H9 (cell line): ENCODE measurements around the gene RAB3A. TPM values are rescaled to one million over a fixed set of nuclear protein-coding genes. Genes with fewer than 3 reads are reported as not detected.
A peak's percentile ranks its signal among the peaks of the same experiment; 100 is the strongest.

Experiments used
- DNase-seq: peaks from one replicate; pipeline ENCODE4 v3.0.0-alpha.2; 2017
- H2AFZ ChIP-seq: one replicate; pipeline ENCODE4 v1.6.1; 2013; ENCODE audit warnings: mild to moderate bottlenecking, low read length, control low read depth, moderate library complexity
- H2AK5ac ChIP-seq: 2 replicates; pipeline ENCODE4 v1.6.1; 2013; ENCODE audit warnings: low read length, control low read depth, mixed read lengths; ENCODE audit not compliant: insufficient read length
- H2BK120ac ChIP-seq: one replicate; pipeline ENCODE4 v1.6.1; 2013; ENCODE audit warnings: low read depth, mild to moderate bottlenecking, low read length, control low read depth, inconsistent platforms; ENCODE audit not compliant: poor library complexity, severe bottlenecking
- H2BK12ac ChIP-seq: 2 replicates; pipeline ENCODE4 v1.6.1; 2013; ENCODE audit warnings: low read length, control low read depth, mixed read lengths, low read depth; ENCODE audit not compliant: insufficient read length
- H2BK15ac ChIP-seq: 2 replicates; pipeline ENCODE4 v1.6.1; 2013; ENCODE audit warnings: low read depth, low read length, control low read depth
- H2BK20ac ChIP-seq: one replicate; pipeline ENCODE4 v1.6.1; 2013; ENCODE audit warnings: low read depth, mild to moderate bottlenecking, low read length, control low read depth, inconsistent platforms; ENCODE audit not compliant: poor library complexity, severe bottlenecking
- H2BK5ac ChIP-seq: 2 replicates; pipeline ENCODE4 v1.6.1; 2013; ENCODE audit warnings: low read length, control low read depth, mixed read lengths; ENCODE audit not compliant: insufficient read length
- H3K14ac ChIP-seq: 2 replicates; pipeline ENCODE4 v1.6.1; 2013; ENCODE audit warnings: low read length, control low read depth; ENCODE audit not compliant: insufficient read depth
- H3K18ac ChIP-seq: 2 replicates; pipeline ENCODE4 v1.6.1; 2013; ENCODE audit warnings: low read depth, mild to moderate bottlenecking, mixed read lengths, low read length, control low read depth; ENCODE audit not compliant: insufficient read length
- H3K23ac ChIP-seq: 2 replicates; pipeline ENCODE4 v1.6.1; 2013; ENCODE audit warnings: low read length, control low read depth, mixed read lengths, low read depth; ENCODE audit not compliant: insufficient read length
- H3K23me2 ChIP-seq: 2 replicates; pipeline ENCODE4 v1.6.1; 2013; ENCODE audit warnings: low read depth, mild to moderate bottlenecking, mixed read lengths, low read length, control low read depth; ENCODE audit not compliant: insufficient read length, poor library complexity, severe bottlenecking
- H3K27ac ChIP-seq: 2 replicates; pipeline ENCODE4 v1.5.1; 2013; ENCODE audit warnings: low read length, control low read depth, mixed read lengths, low read depth; ENCODE audit not compliant: insufficient read length
- H3K27me3 ChIP-seq: 2 replicates; pipeline ENCODE4 v1.6.1; 2013; ENCODE audit warnings: low read length, control low read depth, inconsistent platforms; ENCODE audit not compliant: insufficient read depth
- H3K4ac ChIP-seq: 2 replicates; pipeline ENCODE4 v1.6.1; 2013; ENCODE audit warnings: low read depth, mild to moderate bottlenecking, control low read depth, inconsistent platforms, low read length, moderate library complexity
- H3K4me1 ChIP-seq: 2 replicates; pipeline ENCODE4 v1.6.1; 2013; ENCODE audit warnings: low read length, control low read depth, inconsistent platforms; ENCODE audit not compliant: insufficient read depth
- H3K4me2 ChIP-seq: 2 replicates; pipeline ENCODE4 v1.6.1; 2013; ENCODE audit warnings: low read length, control low read depth, mixed read lengths; ENCODE audit not compliant: insufficient read length, insufficient read depth
- H3K56ac ChIP-seq: 2 replicates; pipeline ENCODE4 v1.6.1; 2013; ENCODE audit warnings: low read depth, mild to moderate bottlenecking, mixed read lengths, low read length, control low read depth; ENCODE audit not compliant: insufficient read length
- H3K79me1 ChIP-seq: 2 replicates; pipeline ENCODE4 v1.6.1; 2013; ENCODE audit warnings: low read depth, mild to moderate bottlenecking, moderate library complexity, low read length, control low read depth, inconsistent platforms; ENCODE audit not compliant: insufficient read depth, poor library complexity, severe bottlenecking
- H3K79me2 ChIP-seq: 2 replicates; pipeline ENCODE4 v1.6.1; 2013; ENCODE audit warnings: low read length, control low read depth, inconsistent platforms; ENCODE audit not compliant: insufficient read depth
- H3K9ac ChIP-seq: 2 replicates; pipeline ENCODE4 v1.6.1; 2013; ENCODE audit warnings: low read length, control low read depth, mixed read lengths; ENCODE audit not compliant: insufficient read length; ENCODE audit errors: extremely low read depth
- H3K9me3 ChIP-seq: one replicate; pipeline ENCODE4 v1.6.1; 2013; ENCODE audit warnings: low read depth, low read length, inconsistent platforms; ENCODE audit not compliant: control insufficient read depth
- H3T11ph ChIP-seq: one replicate; pipeline ENCODE4 v1.6.1; 2013; ENCODE audit warnings: mild to moderate bottlenecking, low read length, control low read depth, inconsistent platforms
- H4K20me1 ChIP-seq: one replicate; pipeline ENCODE4 v1.6.1; 2013; ENCODE audit not compliant: control insufficient read depth, insufficient read length, insufficient read depth
- H4K5ac ChIP-seq: 2 replicates; pipeline ENCODE4 v1.6.1; 2013; ENCODE audit warnings: low read depth, mild to moderate bottlenecking, mixed read lengths, low read length, control low read depth; ENCODE audit not compliant: insufficient read length
- H4K8ac ChIP-seq: replicated peaks from 2 replicates; pipeline ENCODE4 v1.6.1; 2013; ENCODE audit warnings: low read length, control low read depth, mixed read lengths, low read depth; ENCODE audit not compliant: insufficient read length
- H4K91ac ChIP-seq: 2 replicates; pipeline ENCODE4 v1.6.1; 2013; ENCODE audit warnings: low read depth, mild to moderate bottlenecking, moderate library complexity, mixed read lengths, low read length, control low read depth; ENCODE audit not compliant: insufficient read length
- H3K27ac Mint-ChIP-seq, 3 experiments: 2 replicates in 2 of 3; 3 replicates in 1 of 3; pipeline ENCODE4 v1.8.0; 2020 to 2021; ENCODE audit warnings: mixed read lengths in 3 of 3, mild to moderate bottlenecking in 1 of 3, moderate library complexity in 1 of 3
- H3K27me3 Mint-ChIP-seq: 2 replicates; pipeline ENCODE4 v1.8.0; 2021; ENCODE audit warnings: low read depth, mild to moderate bottlenecking, moderate library complexity, mixed read lengths
- H3K36me3 Mint-ChIP-seq, 3 experiments: 2 replicates in 2 of 3; 3 replicates in 1 of 3; pipeline ENCODE4 v1.8.0; 2020 to 2021; ENCODE audit warnings: low read depth in 3 of 3, mixed read lengths in 3 of 3; ENCODE audit not compliant: insufficient read depth in 1 of 3
- H3K4me1 Mint-ChIP-seq, 2 experiments: 2 replicates each; pipeline ENCODE4 v1.8.0; 2020; ENCODE audit warnings: mixed read lengths in 2 of 2
- H3K4me3 Mint-ChIP-seq, 2 experiments: 2 replicates in 1 of 2; 3 replicates in 1 of 2; pipeline ENCODE4 v1.8.0; 2020 to 2021; ENCODE audit warnings: mild to moderate bottlenecking in 2 of 2, mixed read lengths in 2 of 2, moderate library complexity in 1 of 2
- H3K9me3 Mint-ChIP-seq, 2 experiments: 2 replicates in 1 of 2; 3 replicates in 1 of 2; pipeline ENCODE4 v1.8.0; 2020; ENCODE audit warnings: mild to moderate bottlenecking in 2 of 2, mixed read lengths in 2 of 2, moderate library complexity in 1 of 2
- CTCF ChIP-seq: fragments of 200-600 bp; sonication (generic); conservative IDR thresholded peaks from 3 replicates; pipeline ENCODE4 v1.8.0; 2021; ENCODE audit warnings: antibody characterized with exemption, mild to moderate bottlenecking
- WGBS: extraction: QIAGEN DNeasy Blood & Tissue Kit; methylation state at CpG from one replicate; pipeline ENCODE4 v1.1.7; 2013; ENCODE audit warnings: missing lambda C conversion rate, low lambda C conversion rate, mixed read lengths; ENCODE audit not compliant: insufficient read length; ENCODE audit errors: extremely low coverage; 5-methylcytosine and 5-hydroxymethylcytosine counted together
- total RNA-seq: library from RNA; stranded (reverse); gene quantifications from 2 replicates; pipeline ENCODE4 v1.2.1, GENCODE V29; 2021

RAB3A gene
- total RNA-seq, 1 experiment from 2014 or later: 6.8 TPM

- Histone ChIP-seq H3T11ph (no peak overlapping the region), H2BK5ac (no peak overlapping the region), H2BK12ac (no peak overlapping the region), H2AFZ (no peak overlapping the region), H3K4ac (no peak overlapping the region), H2AK5ac (no peak overlapping the region), H4K8ac (no peak overlapping the region), H3K23me2 (peaks cover 15% of the 10 kb centered on the region), H2BK120ac (no peak overlapping the region), H4K5ac (no peak overlapping the region), H3K27me3 (no peaks in the 10 kb centered on the region), H3K27ac (no peak overlapping the region), H4K91ac (no peak overlapping the region), H3K23ac (no peak overlapping the region), H3K9ac (peak overlapping the region; percentile 3), H3K79me2 (no peaks in the 10 kb centered on the region; the same call in 1 of the 2 replicates), H3K79me1 (no peaks in the 10 kb centered on the region), H3K4me2 (peak overlapping the region; percentile 77), H3K56ac (no peak overlapping the region), H2BK20ac (no peak overlapping the region), H3K14ac (no peak overlapping the region; the same call in 1 of the 2 replicates), H3K4me1 (no peaks in the 10 kb centered on the region), H3K9me3 (no peaks in the 10 kb centered on the region), H4K20me1 (peaks cover 4% of the 10 kb centered on the region), H2BK15ac (no peak overlapping the region), H3K18ac (no peak overlapping the region)
- peaks cover 21 to 34% (median 27%) of the 10 kb centered on the region in 3 experiments; a peak in 6 of 7 replicates for H3K36me3 Mint-ChIP-seq
- WGBS: no CpG with 5 or more reads among the region's 32 CpGs
- H3K4me3 Mint-ChIP-seq: peak overlapping the region; percentile 80 to 97
- H3K4me1 Mint-ChIP-seq: peaks cover 4 to 26% of the 10 kb centered on the region in 2 experiments
- H3K27ac Mint-ChIP-seq: peak overlapping the region; percentile 19 to 93 (median 79); a peak in 6 of 7 replicates
- peak; percentile 70 for TF ChIP-seq CTCF
- H3K27me3 Mint-ChIP-seq: peaks cover 3% of the 10 kb centered on the region; the same call in 1 of the 2 replicates
- H3K9me3 Mint-ChIP-seq: peaks cover 0 to 2% of the 10 kb centered on the region in 2 experiments; a peak in 1 of 5 replicates
- DNase-seq: peak; percentile 49
Measured at GRCh38 chr19:18202778-18203407, 949 bp downstream of the RAB3A start.
